Left lung (tissue), 10 donors: ENCODE results near the gene KLHL7. TPM values are rescaled to one million over a fixed set of nuclear protein-coding genes. Genes with fewer than 3 reads are reported as not detected.
"Not testable (repeated sequence)": the region's sequence is repeated elsewhere in the genome, so short reads cannot be mapped to it uniquely, and the experiment has no call there.

ENCODE experiments used
- ATAC-seq: fragments of 200-7000 bp; cut with Tn5 transposase; one replicate; pipeline ENCODE4 v1.9.1; 2020; ENCODE audit warnings: moderate library complexity
- DNase-seq, 4 donors: peaks; one replicate each; pipeline ENCODE4 v3.0.0-alpha.2; 2013 to 2020
- H3K27ac ChIP-seq, 2 donors: fragments of 200-600 bp; sonication (generic) in 1 of 2; one replicate each; pipeline versions ENCODE4 v1.5.0 to v1.8.0; 2020 to 2021
- H3K27me3 ChIP-seq, 2 donors: fragments of 200-600 bp; sonication (generic) in 1 of 2; one replicate each; pipeline versions ENCODE4 v1.5.0 to v1.8.0; 2020 to 2021
- H3K36me3 ChIP-seq, 2 donors: fragments of 200-600 bp; sonication (generic) in 1 of 2; one replicate each; pipeline versions ENCODE4 v1.5.0 to v1.8.0; 2020 to 2021
- H3K4me1 ChIP-seq, 2 donors: fragments of 200-600 bp; one replicate each; pipeline ENCODE4 v1.8.0; 2021
- H3K4me3 ChIP-seq, 2 donors: fragments of 200-600 bp; sonication (generic) in 1 of 2; one replicate each; pipeline versions ENCODE4 v1.5.0 to v1.8.0; 2020 to 2021; ENCODE audit warnings: mild to moderate bottlenecking in 1 of 2
- H3K9me3 ChIP-seq, 2 donors: fragments of 200-600 bp; sonication (generic) in 1 of 2; one replicate each; pipeline versions ENCODE4 v1.5.0 to v1.8.0; 2020 to 2021
- CTCF ChIP-seq, 2 donors: fragments of 200-600 bp; sonication (generic) in 1 of 2; IDR thresholded peaks; one replicate each; pipeline versions ENCODE4 v1.5.0 to v1.8.0; 2021; ENCODE audit warnings: antibody characterized with exemption in 2 of 2
- intact Hi-C, 2 donors: fragments of 100-400 bp; cut with DNase I; formaldehyde crosslinking; loops; one replicate each; pipeline versions ENCODE4 v1.11.2 to v1.14.2; 2022
- polyA plus RNA-seq, 6 donors: library from polyadenylated mRNA; unstranded; fragments of 120-200 nt; gene quantifications; one replicate each; pipeline ENCODE4 v1.2.1, GENCODE V29; 2013; ENCODE audit not compliant: insufficient read length in 6 of 6
- total RNA-seq, 2 donors: library from RNA; stranded (reverse); fragmentation: NEBNext Ultra II Directional; extraction: Animal tissue kit (Norgen Biotek cat#: 25700); gene quantifications; one replicate each; pipeline ENCODE4 v1.2.1, GENCODE V29; 2021
- donor health status: DM: no; HTN: yes; CAD: no.
- donor health status: DM: no; HTN: no; CAD: no.

The KLHL7 gene
- total and polyA plus RNA-seq, 8 donors = 18.1 to 55.9 (median 45.7) TPM

GRCh38 chr7:23196306-23196705 lies 90.7 kb downstream of the KLHL7 start:
- no peak overlapping the region for H3K27ac ChIP-seq
- no peak overlapping the region for H3K4me3 ChIP-seq
- DNase-seq (no peak), ATAC-seq (no peak)
- no peak for TF ChIP-seq CTCF (IDR thresholded peaks at IDR 0.05)
- intact Hi-C loops = no loop called here
- H3K27me3 ChIP-seq = no peaks in the 10 kb centered on the region
- no peaks in the 10 kb centered on the region for H3K9me3 ChIP-seq
- H3K36me3 ChIP-seq = peaks cover 0 to 94% of the 10 kb centered on the region in 2 donors
- no peaks in the 10 kb centered on the region for H3K4me1 ChIP-seq

DNA sequence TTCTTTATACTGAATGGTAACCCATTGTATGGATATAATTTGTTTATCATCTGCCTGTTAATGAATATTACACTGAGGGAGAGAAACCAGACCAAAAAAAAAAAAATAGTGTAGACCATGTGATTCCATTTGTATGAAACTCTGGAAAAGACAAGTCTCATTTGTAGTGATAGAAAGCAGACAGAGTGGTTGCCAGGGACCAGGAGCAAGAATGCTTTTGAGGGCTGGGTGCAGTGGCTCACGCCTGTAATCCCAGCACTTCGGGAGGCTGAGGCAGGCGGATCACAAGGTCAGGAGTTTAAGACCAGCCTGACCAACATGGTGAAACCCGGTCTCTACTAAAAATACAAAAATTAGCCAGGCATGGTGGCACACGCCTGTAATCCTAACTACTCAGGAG lies 92.2 kb downstream of the KLHL7 start:
- H3K9me3 ChIP-seq, ATAC-seq, H3K4me3 ChIP-seq, intact Hi-C loops, H3K4me1 ChIP-seq, H3K27ac ChIP-seq, H3K27me3 ChIP-seq, DNase-seq: not testable (repeated sequence)
- peaks cover 0 to 91% of the 10 kb centered on the region in 2 donors for H3K36me3 ChIP-seq

DNA sequence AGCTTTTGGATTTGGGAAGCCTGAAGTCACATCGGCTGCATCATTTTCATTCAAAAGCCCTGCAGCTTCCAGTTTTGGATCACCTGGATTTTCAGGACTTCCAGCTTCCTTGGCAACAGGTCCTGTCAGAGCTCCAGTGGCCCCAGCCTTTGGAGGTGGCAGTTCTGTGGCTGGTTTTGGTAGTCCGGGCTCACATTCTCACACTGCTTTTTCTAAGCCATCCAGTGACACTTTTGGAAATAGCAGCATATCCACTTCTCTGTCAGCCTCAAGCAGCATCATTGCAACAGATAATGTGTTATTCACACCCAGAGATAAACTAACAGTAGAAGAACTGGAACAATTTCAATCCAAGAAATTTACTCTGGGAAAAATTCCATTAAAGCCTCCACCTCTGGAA lies 94.7 kb downstream of the KLHL7 start:
- H3K27ac ChIP-seq = no peak overlapping the region
- intact Hi-C loops = no loop called here
- no peaks in the 10 kb centered on the region for H3K27me3 ChIP-seq
- H3K36me3 ChIP-seq = peaks cover 0 to 70% of the 10 kb centered on the region in 2 donors
- DNase-seq (no peak), ATAC-seq (no peak)
- H3K9me3 ChIP-seq = no peaks in the 10 kb centered on the region
- no peak overlapping the region for H3K4me3 ChIP-seq
- H3K4me1 ChIP-seq = no peaks in the 10 kb centered on the region
- TF ChIP-seq CTCF (IDR thresholded peaks at IDR 0.05) = no peak

DNA sequence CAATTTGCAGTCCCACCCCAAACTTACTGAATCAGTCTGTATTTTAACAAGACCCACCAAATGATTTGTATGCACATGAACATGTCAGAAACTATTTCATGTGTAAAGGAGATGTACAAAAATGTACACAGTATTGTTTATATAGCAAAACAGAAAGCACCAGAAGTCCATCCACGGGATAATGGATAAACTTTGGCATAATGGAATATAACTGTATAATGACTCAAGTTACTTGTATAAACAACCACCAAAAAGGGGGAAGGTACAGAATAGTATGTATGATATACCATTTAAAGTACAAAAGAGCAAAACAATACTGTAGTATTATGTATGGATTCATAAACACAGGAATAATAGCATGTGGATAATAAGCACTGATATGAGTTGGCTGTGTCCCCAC lies 98.7 kb downstream of the KLHL7 start:
- Histone ChIP-seq H3K36me3 (peaks cover 0 to 37% of the 10 kb centered on the region in 2 donors), H3K4me3 (no peak overlapping the region), H3K27ac (no peak overlapping the region), H3K27me3 (peaks cover 0 to 12% of the 10 kb centered on the region in 2 donors), H3K4me1 (peaks cover 0 to 20% of the 10 kb centered on the region in 2 donors), H3K9me3 (no peaks in the 10 kb centered on the region)
- TF ChIP-seq CTCF (IDR thresholded peaks at IDR 0.05) = no peak
- no peak for ATAC-seq
- DNase-seq = no peak
- intact Hi-C loops = no loop called here

DNA sequence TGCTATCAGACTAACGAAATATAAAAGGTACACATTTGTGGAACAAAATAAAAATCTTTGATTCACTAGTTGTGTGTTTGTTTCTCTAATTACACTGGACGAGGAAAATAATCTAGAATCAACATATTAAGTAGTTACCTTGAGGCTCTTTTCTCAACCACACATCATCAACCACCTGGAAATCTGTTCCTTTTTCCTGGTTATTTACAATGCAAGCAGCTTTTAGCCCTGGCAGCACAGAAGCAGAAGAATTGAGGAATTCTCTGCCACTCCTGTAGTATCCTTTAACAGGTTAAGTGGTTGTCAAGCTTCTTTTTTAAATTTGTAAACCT lies 100.0 kb downstream of the KLHL7 start:
- ATAC-seq (no peak), DNase-seq (no peak)
- peaks cover 0 to 24% of the 10 kb centered on the region in 2 donors for H3K36me3 ChIP-seq
- H3K9me3 ChIP-seq = no peaks in the 10 kb centered on the region
- TF ChIP-seq CTCF (IDR thresholded peaks at IDR 0.05) = no peak
- H3K27ac ChIP-seq = peak overlapping the region in 1 of 2 donors; percentile 57
- peak overlapping the region in 1 of 2 donors; percentile 24 for H3K4me3 ChIP-seq
- H3K4me1 ChIP-seq = peaks cover 0 to 23% of the 10 kb centered on the region in 2 donors
- H3K27me3 ChIP-seq = peaks cover 0 to 20% of the 10 kb centered on the region in 2 donors
- intact Hi-C loops = no loop called here
